NCI-H526 (cell line): ENCODE measurements around the gene ALG6.
"Not testable (repeated sequence)": the region's sequence is repeated elsewhere in the genome, so short reads cannot be mapped to it uniquely, and the experiment has no call there.

Experiments used
- DNase-seq, 2 experiments: peaks; one replicate each; lab custom pipeline; 2025; lab: John Stamatoyannopoulos, UW

ALG6 gene

GRCh38 chr1:63414691-63415365, 47.4 kb downstream of the ALG6 start:
- no peak for DNase-seq

- DNase-seq: no peak
Observed at GRCh38 chr1:63418101-63418500, 50.7 kb downstream of the ALG6 start.

GRCh38 chr1:63420746-63421145, 53.3 kb downstream of the ALG6 start:
- DNase-seq: not testable (repeated sequence)

GRCh38 chr1:63423649-63424048, 56.2 kb downstream of the ALG6 start:
- DNase-seq: no peak

- no peak for DNase-seq
Observed at GRCh38 chr1:63428815-63429214, 61.4 kb downstream of the ALG6 start.

GRCh38 chr1:63429281-63429680, 61.9 kb downstream of the ALG6 start:
- DNase-seq: no peak

- DNase-seq: no peak
Observed at GRCh38 chr1:63435161-63435560, 67.7 kb downstream of the ALG6 start.

GRCh38 chr1:63442141-63442475, 74.7 kb downstream of the ALG6 start:
- DNase-seq: no peak

GRCh38 chr1:63448731-63449246, 81.4 kb downstream of the ALG6 start:
- no peak for DNase-seq

GRCh38 chr1:63450416-63450815, 83.0 kb downstream of the ALG6 start:
- no peak for DNase-seq

GRCh38 chr1:63453232-63453631, 85.8 kb downstream of the ALG6 start:
- no peak for DNase-seq

GRCh38 chr1:63454269-63454668, 86.8 kb downstream of the ALG6 start:
- no peak for DNase-seq

- no peak for DNase-seq
Observed at GRCh38 chr1:63458750-63459149, 91.3 kb downstream of the ALG6 start.

- DNase-seq: no peak
Observed at GRCh38 chr1:63461661-63462230, 94.3 kb downstream of the ALG6 start.

GRCh38 chr1:63463248-63463647, 95.8 kb downstream of the ALG6 start:
- DNase-seq: no peak

GRCh38 chr1:63466181-63466580, 98.8 kb downstream of the ALG6 start:
- DNase-seq: no peak

- no peak for DNase-seq
Observed at GRCh38 chr1:63466759-63467158, 99.3 kb downstream of the ALG6 start.

GRCh38 chr1:63468683-63469082, 101.3 kb downstream of the ALG6 start:
- not testable (repeated sequence) for DNase-seq

- no peak for DNase-seq
Observed at GRCh38 chr1:63475761-63476160, 108.3 kb downstream of the ALG6 start.

- DNase-seq: no peak
Observed at GRCh38 chr1:63480057-63480456, 112.6 kb downstream of the ALG6 start.

GRCh38 chr1:63486629-63487028, 119.2 kb downstream of the ALG6 start:
- no peak for DNase-seq

GRCh38 chr1:63487336-63488065, 120.1 kb downstream of the ALG6 start:
- no peak for DNase-seq
